Liver (tissue), 9 donors: ENCODE data around the gene SETBP1. TPM values are rescaled to one million over a fixed set of nuclear protein-coding genes. Genes with fewer than 3 reads are reported as not detected.
A peak's percentile ranks its signal among the peaks of the same experiment; 100 is the strongest.

ENCODE experiments used
- DNase-seq: peaks from one replicate; pipeline ENCODE4 v3.0.0-alpha.2; 2017; ENCODE audit warnings: low spot score
- H3K27ac ChIP-seq, 2 donors: one replicate each; pipeline ENCODE4 v1.7.0; 2013; ENCODE audit warnings: inconsistent platforms in 2 of 2, low read length in 2 of 2, control low read depth in 1 of 2, low read depth in 1 of 2, mild to moderate bottlenecking in 1 of 2
- H3K27me3 ChIP-seq, 4 donors: one replicate each; pipeline versions ENCODE4 v1.6.1 to v1.7.0; 2013; ENCODE audit warnings: low read length in 3 of 4, inconsistent platforms in 1 of 4, mild to moderate bottlenecking in 1 of 4, moderate library complexity in 1 of 4; ENCODE audit not compliant: control insufficient read depth in 4 of 4, insufficient read depth in 4 of 4
- H3K36me3 ChIP-seq, 4 donors: one replicate each; pipeline versions ENCODE4 v1.6.1 to v1.7.0; 2013; ENCODE audit warnings: low read length in 3 of 4, mild to moderate bottlenecking in 3 of 4, low read depth in 1 of 4, moderate library complexity in 1 of 4; ENCODE audit not compliant: control insufficient read depth in 4 of 4, insufficient read depth in 3 of 4
- H3K4me1 ChIP-seq, 4 donors: one replicate each; pipeline versions ENCODE4 v1.6.1 to v1.7.0; 2013; ENCODE audit warnings: low read length in 3 of 4, mild to moderate bottlenecking in 3 of 4, moderate library complexity in 1 of 4; ENCODE audit not compliant: control insufficient read depth in 4 of 4, insufficient read depth in 4 of 4
- H3K4me3 ChIP-seq, 3 donors: one replicate each; pipeline versions ENCODE4 v1.6.1 to v1.7.0; 2013; ENCODE audit warnings: low read length in 3 of 3, control low read depth in 1 of 3, low read depth in 1 of 3, mild to moderate bottlenecking in 1 of 3
- H3K9ac ChIP-seq, 2 donors: one replicate each; pipeline ENCODE4 v1.7.0; 2013; ENCODE audit warnings: low read length in 2 of 2, mild to moderate bottlenecking in 2 of 2, moderate library complexity in 2 of 2, control low read depth in 1 of 2, low read depth in 1 of 2
- H3K9me3 ChIP-seq, 4 donors: one replicate each; pipeline versions ENCODE4 v1.6.1 to v1.7.0; 2013; ENCODE audit warnings: low read length in 3 of 4; ENCODE audit not compliant: control insufficient read depth in 4 of 4
- ATF3 ChIP-seq: IDR thresholded peaks from 2 replicates; pipeline ENCODE4 v1.6.1; 2016; ENCODE audit warnings: antibody characterized with exemption
- CTCF ChIP-seq: fragments of 150-350 bp; IDR thresholded peaks from 2 replicates; pipeline ENCODE4 v1.5.1; 2017; ENCODE audit warnings: improper control_type of control experiment, low read depth, low read length; ENCODE audit not compliant: missing input control
- FOXA1 ChIP-seq: IDR thresholded peaks from 2 replicates; pipeline ENCODE4 v1.6.1; 2016; ENCODE audit warnings: antibody characterized with exemption
- FOXA2 ChIP-seq: IDR thresholded peaks from 2 replicates; pipeline ENCODE4 v1.6.1; 2016; ENCODE audit warnings: antibody characterized with exemption
- GABPA ChIP-seq, 2 donors: IDR thresholded peaks in 1 of 2; conservative IDR thresholded peaks in 1 of 2; 2 replicates each; pipeline ENCODE4 v1.6.1; 2016; ENCODE audit warnings: antibody characterized with exemption in 2 of 2, mild to moderate bottlenecking in 1 of 2, moderate library complexity in 1 of 2
- HNF4A ChIP-seq, 2 donors: conservative IDR thresholded peaks; 2 replicates each; pipeline ENCODE4 v1.6.1; 2016; ENCODE audit warnings: antibody characterized with exemption in 2 of 2, mild to moderate bottlenecking in 2 of 2
- HNF4G ChIP-seq: IDR thresholded peaks from 2 replicates; pipeline ENCODE4 v1.6.1; 2016; ENCODE audit warnings: antibody characterized with exemption
- JUND ChIP-seq, 2 donors: IDR thresholded peaks; 2 replicates each; pipeline ENCODE4 v1.6.1; 2016; ENCODE audit warnings: antibody characterized with exemption in 2 of 2
- NR2F2 ChIP-seq: IDR thresholded peaks from 2 replicates; pipeline ENCODE4 v1.6.1; 2016; ENCODE audit warnings: antibody characterized with exemption
- RAD21 ChIP-seq, 2 donors: IDR thresholded peaks; 2 replicates each; pipeline ENCODE4 v1.6.1; 2016; ENCODE audit warnings: antibody characterized with exemption in 2 of 2, mild to moderate bottlenecking in 2 of 2
- REST ChIP-seq: IDR thresholded peaks from 2 replicates; pipeline ENCODE4 v1.6.1; 2016; ENCODE audit warnings: antibody characterized with exemption, mild to moderate bottlenecking
- TAF1 ChIP-seq: conservative IDR thresholded peaks from 2 replicates; pipeline ENCODE4 v1.6.1; 2016; ENCODE audit warnings: antibody characterized with exemption, mild to moderate bottlenecking
- YY1 ChIP-seq: IDR thresholded peaks from 2 replicates; pipeline ENCODE4 v1.6.1; 2016; ENCODE audit warnings: antibody characterized with exemption, mild to moderate bottlenecking
- ZBTB33 ChIP-seq: IDR thresholded peaks from 2 replicates; pipeline ENCODE4 v1.6.1; 2016; ENCODE audit warnings: antibody characterized with exemption
- WGBS: extraction: QIAGEN DNeasy Blood & Tissue Kit; methylation state at CpG from one replicate; pipeline ENCODE4 v1.1.7; 2013; 5-methylcytosine and 5-hydroxymethylcytosine counted together
- polyA plus RNA-seq, 2 donors: library from polyadenylated mRNA; stranded (reverse) in 1 of 2; unstranded in 1 of 2; fragments of 200-250 nt in 1 of 2; fragments of >200 nt in 1 of 2; fragmentation: Nextera tagmentation in 1 of 2; extraction: Ambion mirVana in 1 of 2; gene quantifications; one replicate each; pipeline versions ENCODE4 v1.2.1 to v1.2.3, GENCODE V29; 2013 to 2015
- total RNA-seq, 2 donors: library from RNA; depleted of rRNA; stranded (reverse); fragments of >200 nt; gene quantifications; one replicate each; pipeline ENCODE4 v1.2.3, GENCODE V29; 2014
- donor health status: healthy.
- donor health status: healthy.
- donor health status: healthy.
- donor health status: healthy.
- donor health status: healthy.

Gene SETBP1
- total and polyA plus RNA-seq, 4 donors = 2.5 to 15.8 (median 4.7) TPM

GRCh38 chr18:44777457-44778192 lies 96.9 kb downstream of the SETBP1 start:
- Histone ChIP-seq H3K27ac (no peak overlapping the region), H3K9ac (no peak overlapping the region), H3K9me3 (no peaks in the 10 kb centered on the region), H3K36me3 (no peaks in the 10 kb centered on the region), H3K4me3 (no peak overlapping the region), H3K4me1 (peaks cover 6 to 16% (median 10%) of the 10 kb centered on the region in 4 donors), H3K27me3 (no peaks in the 10 kb centered on the region)
- WGBS = 69% methylated on average over 10 of the region's 10 CpGs
- DNase-seq = no peak
- no peak for TF ChIP-seq FOXA2
- no peak for TF ChIP-seq ATF3
- TF ChIP-seq GABPA (IDR thresholded peaks at IDR 0.05 in 1 of 2, conservative IDR thresholded peaks at IDR 0.05 in 1 of 2) = no peak
- TF ChIP-seq NR2F2 = peak; percentile 36
- no peak for TF ChIP-seq JUND (IDR thresholded peaks at IDR 0.05)
- no peak for TF ChIP-seq CTCF

GRCh38 chr18:44778788-44779187 lies 98.1 kb downstream of the SETBP1 start:
- H3K9ac ChIP-seq = no peak overlapping the region
- no peaks in the 10 kb centered on the region for H3K36me3 ChIP-seq
- no peak for TF ChIP-seq FOXA1
- TF ChIP-seq YY1 = no peak
- no peak for TF ChIP-seq HNF4G
- no peak for TF ChIP-seq ZBTB33
- TF ChIP-seq TAF1 = no peak
- no peak for TF ChIP-seq RAD21 (IDR thresholded peaks at IDR 0.05)
- no peak for TF ChIP-seq REST
- no peak for TF ChIP-seq HNF4A (conservative IDR thresholded peaks at IDR 0.05)
- no peaks in the 10 kb centered on the region for H3K27me3 ChIP-seq
- H3K9me3 ChIP-seq = no peaks in the 10 kb centered on the region
- no peak overlapping the region for H3K27ac ChIP-seq
- H3K4me3 ChIP-seq = no peak overlapping the region
- WGBS = 81% methylated on average over 6 of the region's 6 CpGs
- DNase-seq = no peak
- peaks cover 6 to 16% (median 10%) of the 10 kb centered on the region in 4 donors for H3K4me1 ChIP-seq
